Measurements from ENCODE around the gene TGFBR3L.

The TGFBR3L gene

GRCh38 chr19:7921302-7921966, 6.8 kb downstream of the TGFBR3L start:
- TF ChIP-seq, protein P1, sequence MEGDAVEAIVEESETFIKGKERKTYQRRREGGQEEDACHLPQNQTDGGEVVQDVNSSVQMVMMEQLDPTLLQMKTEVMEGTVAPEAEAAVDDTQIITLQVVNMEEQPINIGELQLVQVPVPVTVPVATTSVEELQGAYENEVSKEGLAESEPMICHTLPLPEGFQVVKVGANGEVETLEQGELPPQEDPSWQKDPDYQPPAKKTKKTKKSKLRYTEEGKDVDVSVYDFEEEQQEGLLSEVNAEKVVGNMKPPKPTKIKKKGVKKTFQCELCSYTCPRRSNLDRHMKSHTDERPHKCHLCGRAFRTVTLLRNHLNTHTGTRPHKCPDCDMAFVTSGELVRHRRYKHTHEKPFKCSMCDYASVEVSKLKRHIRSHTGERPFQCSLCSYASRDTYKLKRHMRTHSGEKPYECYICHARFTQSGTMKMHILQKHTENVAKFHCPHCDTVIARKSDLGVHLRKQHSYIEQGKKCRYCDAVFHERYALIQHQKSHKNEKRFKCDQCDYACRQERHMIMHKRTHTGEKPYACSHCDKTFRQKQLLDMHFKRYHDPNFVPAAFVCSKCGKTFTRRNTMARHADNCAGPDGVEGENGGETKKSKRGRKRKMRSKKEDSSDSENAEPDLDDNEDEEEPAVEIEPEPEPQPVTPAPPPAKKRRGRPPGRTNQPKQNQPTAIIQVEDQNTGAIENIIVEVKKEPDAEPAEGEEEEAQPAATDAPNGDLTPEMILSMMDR (IDR thresholded peaks at IDR 0.05; ENCODE audit: extremely low read depth, missing control alignments): no peak
- DNase-seq (ENCODE audit: low spot score): no peak

- TF ChIP-seq, protein P1 (IDR thresholded peaks at IDR 0.05; ENCODE audit: extremely low read depth, missing control alignments): no peak
- no peak for DNase-seq (ENCODE audit: low spot score)
Observed at GRCh38 chr19:7921967-7922835, 7.6 kb downstream of the TGFBR3L start.

DNA sequence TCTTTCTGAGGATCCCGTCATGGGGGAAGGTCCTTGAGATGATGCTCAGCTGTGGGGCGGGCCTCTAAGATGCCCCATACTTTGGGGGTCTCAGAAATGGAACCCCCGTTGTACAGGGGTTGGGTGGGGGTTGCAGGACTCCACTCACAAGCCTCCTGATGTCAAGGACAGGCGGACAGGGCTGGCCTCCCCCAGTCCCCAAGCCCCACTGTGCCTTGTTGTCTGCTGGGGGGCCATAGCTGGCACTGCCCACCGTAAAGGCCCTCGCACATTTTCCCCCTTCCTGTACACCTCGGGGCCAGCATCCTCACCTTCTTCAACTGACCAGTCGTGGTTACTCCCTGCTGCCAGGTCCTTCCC, 8.2 kb downstream of the TGFBR3L start:
- no peak for DNase-seq (ENCODE audit: low spot score)
- TF ChIP-seq, protein P1 (IDR thresholded peaks at IDR 0.05; ENCODE audit: extremely low read depth, missing control alignments): no peak

DNA sequence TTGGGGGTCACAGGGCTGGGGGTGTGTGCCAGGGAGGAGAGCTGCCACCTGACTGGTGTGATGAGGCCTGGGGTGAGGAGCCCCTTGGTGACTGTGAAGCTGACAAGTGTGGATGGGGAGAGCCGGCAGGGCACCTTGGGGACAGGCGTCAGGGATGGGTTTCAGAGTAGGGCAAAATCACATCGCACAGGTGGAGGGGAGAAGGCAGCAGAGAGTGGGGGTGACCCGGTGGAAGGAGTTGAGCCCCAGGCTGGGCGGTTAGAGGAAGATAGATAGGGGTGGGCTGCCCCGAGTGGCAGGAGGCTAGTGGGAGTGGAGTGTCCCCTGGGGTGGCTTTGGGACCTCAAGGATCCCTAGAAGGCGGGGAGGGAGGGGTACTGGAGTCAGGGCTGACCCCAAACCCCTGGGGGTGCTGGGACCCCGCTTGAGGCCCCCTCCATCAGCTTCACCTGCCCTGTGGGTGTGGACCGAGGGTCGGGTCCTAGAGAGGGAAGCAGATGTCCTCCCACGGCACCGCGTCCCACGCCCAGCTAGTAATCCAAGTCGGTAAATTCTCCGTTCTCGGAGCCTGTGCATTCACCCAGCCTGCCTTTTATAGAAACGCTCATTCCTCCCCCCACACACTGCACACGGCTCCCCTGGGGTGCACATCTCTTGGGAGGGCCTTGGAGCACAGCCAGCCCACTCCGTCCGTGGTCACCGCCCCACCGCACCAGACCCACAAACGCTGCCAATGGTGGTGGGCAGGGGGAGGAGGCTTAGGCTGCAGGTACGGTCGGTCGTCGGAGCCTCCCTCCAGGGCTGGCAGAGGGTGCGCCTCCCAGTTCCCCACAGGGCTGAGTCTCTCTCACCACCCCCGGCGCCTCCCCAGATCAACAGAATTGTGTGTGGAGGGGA, 8.9 kb downstream of the TGFBR3L start:
- TF ChIP-seq, protein P1 (IDR thresholded peaks at IDR 0.05; ENCODE audit: extremely low read depth, missing control alignments): no peak
- no peak for DNase-seq (ENCODE audit: low spot score)

DNA sequence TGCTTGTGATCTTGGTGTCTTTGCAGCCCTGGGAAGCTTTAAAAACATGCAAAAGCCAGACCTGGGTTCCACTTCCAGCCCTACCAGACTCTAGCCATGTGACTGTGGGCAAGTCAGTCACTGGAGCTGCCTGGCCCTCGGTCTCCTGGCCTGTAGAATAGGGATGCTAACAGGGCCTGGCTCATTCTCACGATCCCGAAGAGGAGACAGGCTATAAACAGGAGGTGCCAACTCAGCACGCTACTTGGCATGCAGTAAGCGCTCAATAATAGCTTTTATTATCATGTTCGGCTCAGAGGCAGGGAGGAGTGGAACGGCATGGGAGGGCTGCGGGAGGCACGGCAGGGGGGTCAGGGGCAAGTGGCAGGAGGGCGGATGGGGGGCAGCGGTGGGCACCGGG, 9.6 kb downstream of the TGFBR3L start:
- TF ChIP-seq, protein P1 (IDR thresholded peaks at IDR 0.05; ENCODE audit: extremely low read depth, missing control alignments): no peak

DNA sequence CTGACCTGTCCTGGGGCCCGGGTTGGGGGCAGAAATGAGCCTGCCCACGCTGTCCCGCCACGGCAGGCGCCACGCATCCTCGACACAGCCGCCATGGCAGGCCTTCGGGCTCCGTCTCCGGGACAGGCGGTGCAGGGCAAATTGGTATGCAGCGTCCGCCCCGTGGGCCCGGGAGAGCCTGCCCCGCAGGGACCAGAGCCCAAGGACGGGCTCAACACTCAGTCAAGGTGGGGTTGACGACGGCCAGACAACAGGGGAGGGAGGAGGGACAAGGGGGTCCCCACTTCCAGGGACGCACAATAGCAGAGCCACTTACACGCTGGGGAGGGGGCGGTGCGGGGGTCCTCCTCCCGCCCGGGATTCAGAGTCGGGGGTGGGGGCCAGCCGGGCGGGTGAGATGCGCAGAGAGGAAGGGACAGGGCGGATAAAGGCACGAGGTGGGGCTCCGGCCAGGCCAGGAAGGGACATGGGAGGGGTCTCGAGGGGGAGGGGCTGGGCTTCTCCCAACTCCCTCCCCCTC, 10.1 kb downstream of the TGFBR3L start:
- DNase-seq (ENCODE audit: low spot score): no peak
- TF ChIP-seq, protein P1 (IDR thresholded peaks at IDR 0.05; ENCODE audit: extremely low read depth, missing control alignments): no peak

More for the DNA sequence above, 9.6 kb downstream of the TGFBR3L start:
- no peak for DNase-seq (ENCODE audit: low spot score)
